ENCODE results near the gene CREB5.

The CREB5 gene

DNA sequence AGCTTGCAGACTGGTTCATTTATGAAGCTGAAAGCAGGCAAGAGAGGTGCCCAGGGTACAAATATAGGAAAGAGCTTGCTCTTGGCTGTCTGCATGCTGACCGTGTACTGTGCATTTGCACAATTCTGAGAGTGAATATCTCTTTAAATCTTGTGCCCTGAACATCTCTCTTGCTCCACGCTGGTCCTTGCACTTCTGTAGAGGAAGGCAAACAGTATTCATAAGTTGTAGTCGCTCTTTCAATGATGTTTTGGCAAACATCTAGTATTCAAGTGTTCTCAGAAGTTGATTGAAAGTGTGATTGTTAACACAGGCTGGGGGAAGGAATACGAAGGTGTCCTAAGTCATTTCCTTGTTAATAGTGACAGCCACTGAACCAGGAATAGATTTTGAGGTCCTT lies 332.6 kb downstream of the CREB5 start:
- DNase-seq (ENCODE audit: low read depth, low spot score): no peak

DNA sequence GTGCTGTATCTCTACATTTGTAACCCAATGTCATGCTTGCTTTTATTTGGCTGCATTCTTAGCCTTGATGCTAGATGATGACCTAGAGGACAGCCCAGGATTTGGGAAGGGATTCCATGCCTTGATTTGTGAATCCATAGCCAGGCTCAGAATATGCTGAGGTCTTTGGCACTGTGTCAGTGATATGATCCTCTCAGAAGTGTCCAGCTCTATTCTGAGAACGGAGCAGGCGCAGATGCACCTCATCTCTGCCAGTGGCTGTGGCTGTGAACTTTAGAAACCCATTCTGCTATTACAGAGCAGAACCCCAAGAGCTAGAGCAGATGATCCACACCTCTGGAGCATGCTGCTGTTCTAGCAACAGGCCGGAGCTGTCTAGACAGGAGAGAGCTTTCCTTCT lies 333.0 kb downstream of the CREB5 start:
- DNase-seq (ENCODE audit: low read depth, low spot score): no peak

DNA sequence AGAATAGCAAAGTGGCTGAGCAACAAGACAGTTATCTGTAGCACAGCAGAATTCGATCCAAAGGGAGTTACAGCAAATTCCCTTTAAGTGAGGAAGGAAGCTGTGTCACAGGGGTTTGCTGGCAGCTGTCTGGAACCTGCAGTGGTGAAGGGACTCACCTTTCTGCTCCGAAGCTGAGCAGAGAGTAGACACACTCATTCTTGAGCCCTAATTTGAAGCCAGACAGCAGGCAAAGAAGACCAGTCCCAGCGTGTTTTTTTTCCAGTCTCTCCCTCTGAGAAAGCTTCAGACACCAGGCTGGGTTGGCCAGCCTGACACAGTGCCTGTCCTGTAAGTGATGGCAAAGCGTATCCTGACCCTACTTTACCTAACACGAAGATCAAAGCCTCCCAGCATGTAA lies 335.1 kb downstream of the CREB5 start:
- no peak for DNase-seq (ENCODE audit: low read depth, low spot score)

DNA sequence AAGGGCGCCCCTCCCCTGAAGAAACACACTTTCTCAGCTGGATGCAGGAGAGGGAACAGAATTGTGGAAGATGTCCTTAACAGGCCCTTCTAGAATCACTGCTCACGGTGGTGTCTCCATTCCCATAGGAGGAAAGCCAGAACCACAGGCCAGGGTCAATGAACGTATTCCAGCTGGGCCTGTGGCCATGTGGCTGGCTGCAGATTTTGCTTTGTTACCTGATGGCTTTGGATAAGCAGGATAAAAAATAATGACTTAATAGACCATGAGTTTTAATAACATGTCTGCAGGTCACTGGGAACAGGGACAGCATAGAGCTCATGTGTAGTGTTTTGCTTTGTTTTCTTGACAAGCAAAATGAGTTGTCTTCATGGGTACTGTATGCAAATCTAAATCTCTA lies 335.5 kb downstream of the CREB5 start:
- no peak for DNase-seq (ENCODE audit: low read depth, low spot score)

DNA sequence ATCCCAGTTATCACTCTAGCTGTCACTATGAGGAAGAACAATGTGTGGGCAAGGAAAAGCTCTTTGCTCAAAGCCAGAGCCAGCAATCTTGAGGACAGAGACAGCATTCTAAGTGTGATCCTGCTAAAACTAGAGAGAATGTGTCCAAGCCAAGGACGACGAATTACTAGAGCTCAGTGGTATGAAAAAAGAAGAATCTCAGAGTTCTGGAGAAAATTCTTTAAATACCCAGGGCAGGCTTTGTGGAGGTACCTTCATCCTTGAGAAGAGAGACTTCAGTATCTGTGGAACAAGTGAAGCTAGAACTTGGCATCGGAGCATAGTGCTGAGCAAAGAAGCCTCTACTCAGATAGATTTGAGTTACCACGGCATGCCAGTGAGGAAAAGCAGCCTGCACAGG lies 336.0 kb downstream of the CREB5 start:
- no peak for DNase-seq (ENCODE audit: low read depth, low spot score)

DNA sequence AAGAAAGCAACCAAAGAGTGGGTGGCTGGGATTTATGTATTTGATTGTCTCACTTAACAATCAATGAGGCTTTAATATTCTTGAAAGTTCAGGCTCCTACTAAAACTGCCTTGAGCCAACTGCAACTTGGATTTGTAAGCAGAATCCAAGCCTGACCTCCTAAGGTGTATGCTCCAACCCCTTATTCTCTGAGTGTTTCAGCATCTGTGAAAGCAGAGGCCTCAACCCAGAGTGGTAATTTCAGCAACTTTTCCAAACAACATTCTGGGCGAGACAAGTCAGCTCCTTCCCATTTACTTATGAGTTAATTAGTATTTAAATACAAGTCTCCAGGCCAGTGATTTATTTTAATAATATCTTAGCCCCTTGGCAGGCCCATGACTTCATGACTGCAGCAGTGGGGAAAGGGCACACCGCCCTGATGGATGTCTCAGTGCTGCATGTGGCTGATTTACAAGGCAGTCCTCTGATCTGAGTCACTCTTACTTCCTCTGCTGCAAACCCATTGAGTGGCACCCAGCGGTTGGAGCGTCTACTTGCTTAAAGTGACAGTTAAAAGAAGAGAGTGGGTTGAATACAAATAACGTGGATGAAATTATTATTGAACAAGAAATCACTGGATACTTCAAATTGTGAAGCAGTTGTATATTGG lies 336.7 kb downstream of the CREB5 start:
- DNase-seq (ENCODE audit: low read depth, low spot score): no peak

DNA sequence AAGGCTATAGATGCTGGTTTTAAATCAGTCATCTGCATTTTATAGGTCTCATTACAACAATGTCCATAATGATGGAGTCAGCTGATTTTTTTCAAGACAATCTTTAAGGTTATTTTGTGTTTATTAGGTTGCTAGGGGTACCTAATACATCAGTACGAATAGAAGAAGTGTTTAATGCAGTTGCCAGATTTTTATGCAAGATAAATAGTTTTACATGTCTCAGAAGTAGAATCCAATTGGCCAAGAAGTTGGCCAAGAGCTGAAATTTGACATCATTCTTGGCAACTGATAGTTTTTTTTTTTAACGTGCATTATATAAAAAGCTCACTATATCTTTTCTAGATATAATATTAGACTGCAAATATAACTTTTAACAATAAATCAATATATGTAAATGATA lies 337.3 kb downstream of the CREB5 start:
- no peak for DNase-seq (ENCODE audit: low read depth, low spot score)

DNA sequence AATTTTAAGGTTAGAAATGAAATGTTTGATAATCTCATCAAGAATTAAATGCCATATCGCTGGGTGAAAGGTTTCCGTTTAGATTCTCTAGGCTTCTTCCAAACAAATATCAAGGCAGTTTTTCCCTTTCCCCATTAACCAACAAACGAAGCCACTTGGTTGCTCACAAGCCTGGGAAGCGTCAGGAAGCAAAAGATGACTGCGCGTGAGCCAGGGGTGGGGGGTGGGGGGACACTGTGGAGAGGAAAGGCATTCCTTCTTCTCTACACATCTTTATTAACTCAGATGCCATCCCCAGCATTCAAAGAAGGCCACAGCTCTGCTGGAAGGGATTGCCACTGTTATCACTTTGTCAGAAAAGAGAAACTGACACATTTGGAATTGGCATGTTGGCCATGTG lies 338.7 kb downstream of the CREB5 start:
- DNase-seq (ENCODE audit: low read depth, low spot score): no peak

DNA sequence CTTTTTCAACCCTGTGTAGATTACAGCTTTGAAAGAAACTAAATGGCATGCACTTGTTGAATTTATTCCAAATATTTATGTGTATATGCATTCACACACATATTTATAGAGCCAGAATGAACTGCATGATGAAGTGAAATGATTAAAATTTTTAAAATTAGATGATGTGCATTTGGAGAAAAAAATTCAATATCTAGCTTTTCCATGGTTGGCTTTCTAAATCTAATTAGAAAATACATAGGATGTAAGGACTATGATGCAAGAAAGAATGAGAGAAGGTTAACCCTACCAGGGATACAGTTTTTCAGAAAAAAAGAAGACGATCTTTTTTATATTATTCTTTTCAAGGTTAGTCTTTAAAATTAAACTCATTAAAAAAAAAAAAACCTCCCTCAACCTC lies 341.3 kb downstream of the CREB5 start:
- DNase-seq (ENCODE audit: low read depth, low spot score): no peak

DNA sequence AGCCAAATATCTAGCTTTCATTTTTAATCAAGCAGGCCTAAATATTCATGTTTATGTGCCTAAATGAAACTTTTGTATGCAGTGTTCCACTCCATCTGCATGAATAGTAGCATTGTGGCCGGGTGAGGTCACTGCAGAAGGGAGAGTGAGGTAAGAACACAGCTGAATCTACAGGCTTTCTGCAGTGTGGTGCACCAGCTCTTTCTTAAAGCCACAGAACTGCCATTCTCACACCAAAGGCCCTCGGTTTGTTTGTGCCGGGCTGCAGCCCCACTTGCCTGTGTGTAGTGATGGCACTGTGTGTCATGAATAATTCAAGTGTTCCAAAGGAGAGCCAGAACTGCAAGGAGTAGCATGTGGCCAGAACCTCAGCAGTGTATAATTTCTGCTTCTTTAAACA lies 341.7 kb downstream of the CREB5 start:
- DNase-seq (ENCODE audit: low read depth, low spot score): no peak

DNA sequence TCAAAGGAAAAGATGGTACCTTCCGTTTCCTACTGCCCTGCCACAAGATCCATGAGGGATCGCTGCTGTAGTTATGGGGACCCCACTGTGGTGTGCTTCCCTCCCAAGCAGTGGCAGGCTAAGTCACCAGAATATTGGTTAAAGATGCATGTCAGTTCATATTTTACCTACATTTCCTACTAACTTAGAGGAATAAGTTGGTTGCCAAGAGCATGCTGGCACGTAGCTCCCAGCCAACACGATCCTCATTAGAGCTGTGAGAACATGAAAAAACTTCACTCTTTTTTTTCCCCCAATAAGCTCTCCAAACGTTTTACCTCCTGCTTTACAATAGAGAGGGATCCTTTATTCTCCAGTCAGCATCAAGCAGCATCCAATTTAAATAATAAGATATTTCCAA lies 342.1 kb downstream of the CREB5 start:
- DNase-seq (ENCODE audit: low read depth, low spot score): no peak

DNA sequence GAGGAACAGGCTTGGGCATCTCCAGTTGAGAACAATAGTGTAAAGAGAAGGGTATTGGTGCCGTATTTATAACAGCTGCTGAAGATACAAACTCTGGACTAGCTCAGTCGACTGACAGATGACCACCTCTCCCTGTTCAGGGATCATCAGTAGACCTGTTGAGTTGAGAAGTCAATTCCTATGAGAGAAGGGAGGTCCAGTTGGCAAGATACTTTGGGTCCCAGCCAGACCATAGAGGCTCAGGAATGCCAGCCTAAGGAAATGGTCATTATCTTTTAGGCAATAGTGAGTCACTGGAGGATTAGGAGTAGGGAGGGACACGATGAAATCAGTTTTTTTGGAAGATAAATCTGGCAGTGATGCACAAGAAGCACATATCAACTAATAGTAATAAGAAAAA lies 342.9 kb downstream of the CREB5 start:
- no peak for DNase-seq (ENCODE audit: low read depth, low spot score)

DNA sequence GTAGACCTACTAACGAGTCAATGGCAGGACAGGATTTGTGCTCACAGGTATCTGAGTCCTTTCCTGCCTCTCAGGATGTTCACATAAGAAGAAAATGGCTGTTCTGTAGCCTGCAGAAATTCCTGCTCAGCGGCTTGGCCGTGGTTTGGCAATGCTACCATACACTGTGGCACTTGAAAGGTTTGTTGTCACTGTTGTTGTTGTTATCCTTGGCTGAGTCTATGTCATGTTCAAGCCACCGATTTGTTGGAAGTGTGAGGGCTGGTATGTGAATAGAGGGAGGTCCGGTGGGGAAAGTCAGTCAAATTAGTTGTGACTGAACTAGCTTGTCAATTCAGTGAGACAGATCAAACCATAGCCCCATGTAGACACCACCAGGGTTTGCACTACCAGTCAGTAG lies 345.9 kb downstream of the CREB5 start:
- DNase-seq (ENCODE audit: low read depth, low spot score): no peak

DNA sequence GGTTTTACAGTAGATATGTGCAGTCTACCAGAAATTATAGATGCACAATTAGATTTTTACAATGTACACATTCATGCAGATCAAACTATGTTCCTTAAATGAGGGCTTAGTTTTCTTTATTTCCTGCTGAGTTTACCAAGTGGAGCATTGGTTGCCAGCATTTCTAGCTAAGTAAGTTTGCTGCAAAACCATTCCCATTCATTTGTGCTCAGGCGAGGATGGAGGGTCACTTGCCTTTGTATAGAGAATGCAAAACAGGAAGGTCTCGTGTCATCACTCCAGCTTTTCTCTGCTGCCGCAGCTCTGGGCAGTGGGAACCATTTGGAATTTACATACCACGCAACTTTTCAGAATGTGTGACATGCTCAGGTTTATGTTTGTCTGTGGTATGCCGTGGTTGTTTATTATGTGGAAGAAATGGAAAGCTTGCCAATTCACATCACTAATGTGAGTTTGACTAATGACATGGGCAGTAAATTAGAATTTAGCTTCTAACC lies 347.2 kb downstream of the CREB5 start:
- DNase-seq (ENCODE audit: low read depth, low spot score): no peak

DNA sequence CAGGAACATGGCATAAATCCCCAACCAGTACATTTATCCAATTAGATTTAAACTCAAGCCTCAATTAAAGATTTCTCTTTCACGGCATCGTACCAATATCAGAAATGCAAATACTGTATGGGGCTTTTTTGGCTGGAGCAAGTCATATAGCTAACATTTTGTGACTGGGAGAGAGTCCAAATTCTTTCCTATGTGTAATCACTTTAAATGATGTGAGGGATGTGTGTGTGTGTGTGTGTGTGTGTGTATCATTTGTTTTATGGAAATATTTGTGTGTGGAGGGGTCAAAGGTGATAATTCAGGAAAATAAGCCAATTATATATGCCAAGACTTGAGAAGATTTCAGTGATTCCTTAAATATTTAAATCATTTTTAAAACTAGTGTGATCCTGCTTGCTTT lies 349.2 kb downstream of the CREB5 start:
- DNase-seq (ENCODE audit: low read depth, low spot score): no peak

DNA sequence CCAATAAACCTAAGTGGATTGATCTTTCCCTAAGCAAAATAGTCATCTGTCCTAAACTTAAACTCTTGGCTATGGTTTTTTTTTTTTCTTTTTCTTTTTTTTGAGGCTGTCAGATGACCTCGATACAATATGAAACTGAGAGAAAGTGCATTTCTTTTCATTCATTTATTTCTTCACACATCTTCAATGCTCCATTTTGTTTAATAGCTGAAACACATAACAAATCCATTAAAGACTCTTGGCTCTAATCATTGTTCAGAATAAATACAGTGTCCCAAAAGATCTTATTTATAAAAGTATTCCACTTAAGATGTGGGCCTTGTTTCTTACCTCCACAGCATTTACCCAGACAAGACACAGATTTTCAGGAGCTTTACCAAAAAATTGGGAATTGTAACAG lies 350.3 kb downstream of the CREB5 start:
- no peak for DNase-seq (ENCODE audit: low read depth, low spot score)

DNA sequence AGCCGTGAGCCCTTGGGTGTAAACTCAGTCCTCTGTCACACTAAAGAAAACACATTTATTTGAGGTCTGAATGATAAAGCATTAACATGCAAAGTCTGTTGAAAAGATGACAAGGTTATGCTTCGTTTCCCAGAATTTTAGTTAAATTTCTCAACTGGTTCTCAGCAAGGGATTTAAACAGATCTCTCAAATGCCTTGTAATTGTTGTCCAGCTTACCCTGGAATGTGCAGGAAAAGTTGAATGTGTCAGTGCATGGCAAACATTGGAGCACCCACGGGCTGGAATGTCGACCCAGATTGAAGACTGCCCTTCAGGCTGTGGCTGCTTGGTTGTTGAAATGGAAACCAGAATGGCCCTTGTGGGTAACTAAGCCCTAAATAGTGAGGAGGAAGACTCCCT lies 354.0 kb downstream of the CREB5 start:
- DNase-seq (ENCODE audit: low read depth, low spot score): no peak

DNA sequence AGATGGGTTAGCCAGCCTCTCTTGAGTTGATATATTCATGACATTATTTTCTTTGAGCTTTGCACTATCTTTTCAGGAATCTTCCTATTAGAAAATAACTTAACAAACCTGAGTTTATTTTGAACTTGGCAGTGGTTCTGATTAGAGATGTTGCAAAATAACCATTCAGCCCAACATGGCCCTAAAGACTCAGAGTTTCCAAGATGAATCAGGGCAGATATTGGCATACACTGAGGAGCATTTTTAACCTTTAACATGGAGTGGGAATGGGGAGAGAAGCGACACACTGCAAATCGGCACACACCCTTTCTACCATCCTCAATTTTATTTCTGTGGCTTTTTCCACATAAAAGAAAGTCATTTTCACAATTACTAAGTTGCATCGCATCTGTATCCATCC lies 355.0 kb downstream of the CREB5 start:
- no peak for DNase-seq (ENCODE audit: low read depth, low spot score)

DNA sequence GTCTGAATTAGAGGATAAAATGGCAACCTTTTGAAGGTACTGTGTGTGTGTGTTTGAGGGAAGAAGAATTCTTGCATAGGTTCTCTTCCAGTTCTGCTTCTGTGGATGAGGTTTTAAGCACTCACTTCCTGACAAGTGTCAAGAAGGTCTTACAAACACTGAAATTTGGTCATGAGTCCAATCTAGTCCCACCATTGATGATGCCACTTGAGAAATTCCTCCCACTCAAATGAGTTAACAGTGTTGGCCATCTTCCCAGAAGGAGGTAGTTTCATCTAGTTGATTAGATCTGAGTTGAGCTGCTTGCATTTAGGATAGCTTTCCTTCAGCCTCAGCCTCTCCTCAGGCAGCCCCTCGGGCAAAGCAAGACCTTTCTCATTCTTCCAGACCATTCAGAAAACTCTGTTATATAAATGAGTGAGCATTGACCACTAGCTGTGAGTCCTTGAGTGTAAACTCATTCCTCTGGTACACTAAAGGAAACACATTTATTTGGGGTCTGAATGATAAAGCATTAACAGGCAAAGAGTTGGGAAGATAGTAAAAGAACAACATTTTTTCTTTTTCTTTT lies 356.3 kb downstream of the CREB5 start:
- DNase-seq (ENCODE audit: low read depth, low spot score): no peak

DNA sequence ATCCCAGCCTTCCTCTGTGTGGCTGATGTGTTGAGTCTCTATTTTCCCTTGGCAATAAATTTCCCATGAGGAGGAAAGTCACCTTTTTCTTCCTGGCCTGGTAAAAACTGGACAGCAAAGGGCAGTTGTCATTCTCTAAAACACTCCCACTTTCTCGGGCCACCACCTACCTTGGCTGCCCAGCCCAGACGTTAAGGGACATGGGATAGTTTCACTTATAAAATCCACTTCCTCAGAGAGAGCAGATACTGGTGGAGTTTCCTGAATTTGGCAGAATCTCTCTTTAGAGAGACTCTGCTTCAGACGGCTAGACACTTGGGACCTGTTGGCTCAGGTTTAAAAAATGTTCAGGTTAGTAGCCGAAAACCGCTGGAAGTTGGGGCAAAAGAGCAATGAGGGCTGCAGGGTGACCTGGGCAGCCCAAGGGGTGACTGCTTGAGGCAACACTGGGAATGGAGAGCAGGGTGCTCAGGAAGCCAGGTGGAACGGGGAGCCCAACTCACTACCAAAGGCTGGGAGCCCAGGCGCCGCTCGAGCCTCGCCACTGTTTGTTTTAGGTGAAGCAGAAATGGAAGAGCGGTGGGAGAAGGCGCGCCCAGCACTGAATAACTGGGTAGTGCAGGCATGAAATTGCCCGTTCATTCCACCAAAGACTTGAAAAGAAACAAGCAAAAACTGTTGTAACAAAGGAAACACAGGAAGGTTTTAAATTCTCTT lies 359.7 kb downstream of the CREB5 start:
- DNase-seq (ENCODE audit: low read depth, low spot score): no peak

DNA sequence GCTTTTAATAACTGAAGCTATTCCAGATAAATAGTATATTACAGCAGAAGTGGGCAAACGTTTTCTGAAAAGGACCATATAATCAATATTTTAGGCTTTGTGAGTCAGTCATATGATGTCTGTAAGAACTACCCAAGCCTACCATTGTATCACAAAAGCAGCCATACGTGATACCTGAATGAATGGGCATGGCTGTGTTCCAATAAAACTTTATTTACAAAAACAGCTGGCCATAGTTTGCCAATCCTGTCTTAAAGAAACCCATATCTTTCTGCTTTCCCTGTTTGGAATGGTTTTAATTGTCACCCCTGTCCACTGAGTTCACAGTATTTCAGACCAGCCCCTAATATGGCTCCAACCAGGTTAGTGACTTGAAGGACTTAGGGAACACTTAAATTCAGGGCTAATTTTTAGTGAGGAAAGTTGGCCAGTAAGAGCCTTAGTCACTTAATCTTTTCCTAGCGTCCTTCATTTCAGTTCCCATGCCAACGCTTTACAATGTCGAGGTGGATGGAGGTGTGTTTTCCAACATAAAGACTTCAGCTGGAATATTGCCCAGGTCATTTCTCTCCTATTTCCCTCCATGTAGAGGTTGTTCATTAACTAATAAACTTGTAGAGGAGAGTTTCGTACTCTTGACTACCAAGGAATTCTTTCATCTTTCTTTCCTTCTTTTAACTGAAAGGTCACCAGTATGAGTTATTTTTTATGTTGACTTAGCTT lies 361.3 kb downstream of the CREB5 start:
- no peak for DNase-seq (ENCODE audit: low read depth, low spot score)

DNA sequence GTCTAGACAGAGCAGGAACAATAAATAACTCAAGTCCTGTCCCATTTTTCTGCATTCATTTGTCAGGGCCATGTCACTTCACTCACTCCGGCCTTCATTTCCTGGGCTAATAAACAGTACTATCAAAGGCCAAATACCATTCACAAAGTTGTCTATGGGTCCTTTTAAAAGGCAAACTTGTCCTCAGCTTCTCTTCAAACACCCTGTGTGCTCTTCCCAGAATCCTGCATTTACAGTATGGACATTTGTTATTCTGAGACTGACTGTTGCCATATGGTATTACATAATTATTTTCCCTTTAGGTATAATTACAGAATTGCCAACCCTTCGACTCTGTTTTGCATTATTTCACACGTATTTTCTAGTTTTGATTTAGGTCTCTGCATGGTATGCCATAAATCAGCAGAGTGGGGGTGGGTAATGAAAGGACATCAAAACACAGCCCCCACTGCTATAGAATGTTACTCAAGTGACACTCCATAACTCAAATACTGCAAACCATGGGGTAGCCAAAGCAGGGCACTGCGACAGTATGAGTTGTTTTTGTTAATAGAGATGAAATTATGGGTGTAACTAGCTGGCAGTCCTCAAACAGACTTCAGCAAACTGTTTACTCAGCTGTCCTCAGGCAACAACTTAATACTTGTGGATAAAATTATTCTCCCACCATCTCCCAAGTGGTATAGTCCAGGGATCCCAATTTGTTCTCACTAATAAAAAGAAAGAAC lies 362.1 kb downstream of the CREB5 start:
- DNase-seq (ENCODE audit: low read depth, low spot score): no peak
